NK-92 (cell line): ENCODE data around the gene FUT8.
"Not testable (repeated sequence)": the region's sequence is repeated elsewhere in the genome, so short reads cannot be mapped to it uniquely, and the experiment has no call there.

ENCODE experiments used
- DNase-seq: peaks from one replicate; lab custom pipeline; 2025; ENCODE audit not compliant: unreplicated experiment; lab: John Stamatoyannopoulos, UW

FUT8 gene

GRCh38 chr14:65703521-65703920 is 291.0 kb downstream of the FUT8 start:
- no peak for DNase-seq

GRCh38 chr14:65703996-65704395 is 291.5 kb downstream of the FUT8 start:
- no peak for DNase-seq

GRCh38 chr14:65704437-65704836 is 291.9 kb downstream of the FUT8 start:
- no peak for DNase-seq

GRCh38 chr14:65704850-65705249 is 292.3 kb downstream of the FUT8 start:
- DNase-seq, result no peak

GRCh38 chr14:65709576-65709975 is 297.0 kb downstream of the FUT8 start:
- no peak for DNase-seq

GRCh38 chr14:65716813-65717212 is 304.3 kb downstream of the FUT8 start:
- not testable (repeated sequence) for DNase-seq

GRCh38 chr14:65717384-65717915 is 304.9 kb downstream of the FUT8 start:
- not testable (repeated sequence) for DNase-seq

GRCh38 chr14:65718629-65719028 is 306.1 kb downstream of the FUT8 start:
- no peak for DNase-seq

- no peak for DNase-seq
Measured at GRCh38 chr14:65720171-65720570, 307.6 kb downstream of the FUT8 start.

- no peak for DNase-seq
Measured at GRCh38 chr14:65720743-65721142, 308.2 kb downstream of the FUT8 start.

- DNase-seq, result no peak
Measured at GRCh38 chr14:65723348-65723747, 310.8 kb downstream of the FUT8 start.

- DNase-seq, result no peak
Measured at GRCh38 chr14:65728604-65729003, 316.1 kb downstream of the FUT8 start.

GRCh38 chr14:65729566-65729965 is 317.0 kb downstream of the FUT8 start:
- DNase-seq, result no peak

GRCh38 chr14:65731933-65732506 is 319.5 kb downstream of the FUT8 start:
- no peak for DNase-seq

- no peak for DNase-seq
Measured at GRCh38 chr14:65738339-65738738, 325.8 kb downstream of the FUT8 start.

GRCh38 chr14:65745396-65746190 is 333.1 kb downstream of the FUT8 start:
- DNase-seq, result no peak

- no peak for DNase-seq
Measured at GRCh38 chr14:65748796-65749195, 336.3 kb downstream of the FUT8 start.

GRCh38 chr14:65749287-65749686 is 336.8 kb downstream of the FUT8 start:
- no peak for DNase-seq

GRCh38 chr14:65750906-65751305 is 338.4 kb downstream of the FUT8 start:
- no peak for DNase-seq

- DNase-seq, result no peak
Measured at GRCh38 chr14:65751510-65751909, 339.0 kb downstream of the FUT8 start.

GRCh38 chr14:65753061-65753460 is 340.5 kb downstream of the FUT8 start:
- DNase-seq, result no peak

- DNase-seq, result no peak
Measured at GRCh38 chr14:65755331-65755730, 342.8 kb downstream of the FUT8 start.
